Parathyroid adenoma (tissue), 2 donors: ENCODE measurements around the gene FNDC3B.

ENCODE experiments used
- H2AFZ ChIP-seq: fragments of 300-600 bp; sonication (generic); one replicate; pipeline ENCODE4 v1.7.0; 2017; ENCODE audit warnings: antibody characterized with exemption, mild to moderate bottlenecking
- H3K27ac ChIP-seq: fragments of 300-600 bp; sonication (generic); one replicate; pipeline ENCODE4 v1.7.0; 2017
- H3K27me3 ChIP-seq: fragments of 300-600 bp; sonication (generic); one replicate; pipeline ENCODE4 v1.7.0; 2017; ENCODE audit warnings: low read length; ENCODE audit not compliant: control insufficient read depth, insufficient read depth
- H3K36me3 ChIP-seq: fragments of 300-600 bp; sonication (generic); one replicate; pipeline ENCODE4 v1.7.0; 2017; ENCODE audit warnings: low read length; ENCODE audit not compliant: control insufficient read depth, insufficient read depth
- H3K4me1 ChIP-seq: fragments of 300-600 bp; sonication (generic); one replicate; pipeline ENCODE4 v1.7.0; 2017; ENCODE audit warnings: control low read depth
- H3K4me2 ChIP-seq: fragments of 300-600 bp; sonication (generic); one replicate; pipeline ENCODE4 v1.7.0; 2017; ENCODE audit warnings: low read length
- H3K4me3 ChIP-seq: fragments of 300-600 bp; sonication (generic); one replicate; pipeline ENCODE4 v1.7.0; 2017; ENCODE audit warnings: low read depth, low read length
- H3K79me2 ChIP-seq: fragments of 300-600 bp; sonication (generic); one replicate; pipeline ENCODE4 v1.7.0; 2017; ENCODE audit warnings: control low read depth
- H3K9ac ChIP-seq: fragments of 300-600 bp; sonication (generic); one replicate; pipeline ENCODE4 v1.7.0; 2017; ENCODE audit warnings: mild to moderate bottlenecking
- H3K9me3 ChIP-seq: fragments of 300-600 bp; sonication (generic); one replicate; pipeline ENCODE4 v1.7.0; 2017; ENCODE audit warnings: low read length; ENCODE audit not compliant: control insufficient read depth
- CTCF ChIP-seq: fragments of 300-600 bp; sonication (generic); IDR thresholded peaks from one replicate; pipeline ENCODE4 v1.7.0; 2017; ENCODE audit warnings: antibody characterized with exemption, mild to moderate bottlenecking
- donor health status: primary hyperparathyroidism.

FNDC3B gene

GRCh38 chr3:172376402-172376801, 337.0 kb downstream of the FNDC3B start:
- H3K4me2 ChIP-seq, result no peak overlapping the region
- H3K36me3 ChIP-seq, result no peaks in the 10 kb centered on the region
- peaks cover 9% of the 10 kb centered on the region for H3K79me2 ChIP-seq
- H3K27ac ChIP-seq, result no peak overlapping the region
- no peaks in the 10 kb centered on the region for H3K9me3 ChIP-seq
- no peaks in the 10 kb centered on the region for H3K27me3 ChIP-seq
- H3K9ac ChIP-seq, result no peak overlapping the region
- TF ChIP-seq CTCF, result no peak
- H3K4me3 ChIP-seq, result no peak overlapping the region
- no peak overlapping the region for H2AFZ ChIP-seq
- H3K4me1 ChIP-seq, result no peaks in the 10 kb centered on the region

DNA sequence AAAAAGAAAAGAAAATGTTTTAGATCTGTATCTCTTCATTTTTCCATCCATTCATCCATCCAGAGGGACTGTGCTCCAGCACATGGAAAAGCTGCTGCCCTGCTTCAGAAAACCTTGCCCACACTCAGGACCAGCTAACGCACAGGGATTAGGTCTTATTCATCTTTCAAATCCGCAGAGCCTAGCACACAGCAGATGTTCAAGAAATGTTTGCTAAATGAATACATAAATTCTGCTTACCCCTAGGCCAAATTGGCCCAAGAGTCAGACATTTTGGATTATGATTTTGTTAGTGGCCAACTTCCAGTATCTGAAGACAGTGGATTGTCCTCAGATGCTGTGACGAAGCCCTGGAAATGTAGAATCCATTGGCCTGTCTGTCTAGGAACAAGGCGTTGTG, 337.5 kb downstream of the FNDC3B start:
- H3K27ac ChIP-seq, result no peak overlapping the region
- H3K79me2 ChIP-seq, result peaks cover 9% of the 10 kb centered on the region
- no peak overlapping the region for H3K4me3 ChIP-seq
- no peaks in the 10 kb centered on the region for H3K36me3 ChIP-seq
- H2AFZ ChIP-seq, result no peak overlapping the region
- H3K4me2 ChIP-seq, result no peak overlapping the region
- no peaks in the 10 kb centered on the region for H3K4me1 ChIP-seq
- H3K9me3 ChIP-seq, result no peaks in the 10 kb centered on the region
- no peak for TF ChIP-seq CTCF
- H3K9ac ChIP-seq, result no peak overlapping the region
- no peaks in the 10 kb centered on the region for H3K27me3 ChIP-seq

DNA sequence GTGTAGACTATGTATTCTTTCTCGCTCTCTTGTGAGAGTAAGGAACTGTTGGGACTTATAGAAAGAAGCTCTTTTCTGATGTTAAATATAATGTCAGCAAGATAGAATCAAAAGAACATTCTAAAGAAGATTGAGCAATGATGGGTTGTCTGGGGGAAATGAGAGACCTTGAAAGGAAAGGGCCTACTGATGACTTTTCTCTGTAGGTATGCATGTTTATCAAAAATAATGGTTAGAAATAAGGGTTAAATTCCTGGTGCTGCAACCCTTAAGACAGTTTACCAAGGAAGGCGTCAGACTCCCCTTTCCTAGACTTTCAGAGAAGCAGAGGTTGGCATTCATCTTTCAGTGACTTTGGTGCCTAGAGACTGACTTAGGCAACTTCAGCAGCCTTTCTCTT, 339.1 kb downstream of the FNDC3B start:
- Histone ChIP-seq H3K9me3 (no peaks in the 10 kb centered on the region), H3K9ac (no peak overlapping the region), H3K4me3 (no peak overlapping the region), H3K36me3 (no peaks in the 10 kb centered on the region), H3K79me2 (peaks cover 9% of the 10 kb centered on the region), H3K27ac (no peak overlapping the region), H3K4me1 (no peaks in the 10 kb centered on the region), H3K27me3 (no peaks in the 10 kb centered on the region), H3K4me2 (no peak overlapping the region), H2AFZ (no peak overlapping the region)
- TF ChIP-seq CTCF, result no peak

DNA sequence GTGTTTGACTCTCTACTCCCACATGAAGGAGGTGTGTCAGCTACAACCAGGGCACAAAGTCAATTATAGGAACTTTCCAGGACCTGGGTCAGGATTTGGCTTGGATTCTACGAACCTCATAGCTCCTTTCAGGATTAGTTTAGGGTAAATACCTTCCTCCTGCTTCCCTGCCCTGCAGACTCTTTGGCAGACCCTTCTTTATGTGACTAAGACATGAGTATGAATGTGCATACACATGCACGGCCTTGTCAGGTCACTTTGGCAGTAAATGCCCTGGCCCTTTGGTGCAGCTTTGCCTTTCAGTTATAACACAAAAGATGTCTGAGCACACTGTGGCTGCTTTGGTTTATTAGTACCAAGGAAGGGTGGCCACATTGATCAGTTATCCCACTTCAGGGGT, 340.0 kb downstream of the FNDC3B start:
- H3K4me3 ChIP-seq, result no peak overlapping the region

More for the DNA sequence above, 340.0 kb downstream of the FNDC3B start:
- Histone ChIP-seq H3K27me3 (no peaks in the 10 kb centered on the region), H3K4me2 (no peak overlapping the region), H3K36me3 (no peaks in the 10 kb centered on the region), H3K79me2 (peaks cover 9% of the 10 kb centered on the region), H3K9ac (no peak overlapping the region), H2AFZ (no peak overlapping the region), H3K9me3 (no peaks in the 10 kb centered on the region), H3K27ac (no peak overlapping the region), H3K4me1 (no peaks in the 10 kb centered on the region)
- no peak for TF ChIP-seq CTCF
